CD4-positive, alpha-beta T cell treated with Interleukin-6 at 100 ng/mL for 8 hours (primary cell): Measurements from ENCODE around the gene LIPC.
"Not testable (repeated sequence)": the region's sequence is repeated elsewhere in the genome, so short reads cannot be mapped to it uniquely, and the experiment has no call there.

Source experiments
- DNase-seq: peaks from one replicate; pipeline ENCODE4 v3.0.0-alpha.2; 2020; ENCODE audit warnings: mixed read lengths, low spot score

Gene LIPC

DNA sequence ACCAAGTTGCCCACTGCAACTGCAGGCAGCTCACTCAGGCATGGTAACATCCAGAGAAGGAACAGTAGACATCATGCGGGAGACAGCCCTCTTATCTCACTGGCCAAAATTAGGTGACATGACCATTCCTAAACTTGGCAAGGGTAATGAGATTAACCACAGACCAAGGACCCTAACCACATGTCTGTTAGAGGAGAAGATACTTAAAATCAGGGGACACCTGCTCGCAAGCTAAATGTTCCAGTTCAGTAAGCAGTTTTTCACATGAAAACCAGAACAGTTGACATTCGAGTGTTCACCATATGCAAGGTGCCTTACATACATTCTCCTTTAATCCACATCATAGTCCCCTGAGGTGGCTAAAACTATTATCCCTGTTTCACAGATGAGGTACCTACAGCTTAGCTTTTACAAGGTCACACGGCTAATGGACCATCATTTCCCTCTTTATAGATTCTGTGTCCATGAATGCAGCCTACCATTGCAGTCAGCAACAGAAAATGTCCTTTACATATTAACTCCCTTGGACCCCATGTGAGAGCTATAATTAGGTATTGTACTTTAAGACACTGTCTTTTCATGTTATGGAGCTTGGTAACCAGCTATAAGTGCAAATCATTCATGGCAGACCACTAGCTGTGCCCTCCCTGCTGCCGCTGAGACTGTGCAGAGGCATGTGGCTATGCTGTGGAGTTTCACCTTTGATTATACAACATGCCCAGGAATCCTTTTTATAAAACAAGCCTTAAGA is 154.1 kb downstream of the LIPC start:
- no peak for DNase-seq

DNA sequence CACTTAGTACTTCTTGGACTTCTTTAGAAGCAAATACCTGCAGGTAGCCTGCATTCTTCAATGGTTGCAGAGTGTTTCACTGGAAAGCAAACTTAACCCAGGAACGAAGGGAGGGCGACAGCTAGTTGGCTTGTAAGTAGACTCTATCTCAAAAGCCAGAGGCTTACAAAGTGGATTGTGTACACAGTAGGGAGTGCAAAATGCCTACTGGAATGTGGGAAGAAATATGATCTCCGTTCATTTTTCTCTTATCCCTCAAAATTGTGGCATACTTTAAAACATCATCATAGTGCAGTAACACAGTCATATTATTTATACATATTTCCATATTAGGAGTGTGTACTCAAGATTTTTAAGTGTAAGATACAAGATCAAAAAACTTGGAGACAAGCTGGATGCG is 155.7 kb downstream of the LIPC start:
- DNase-seq: no peak

DNA sequence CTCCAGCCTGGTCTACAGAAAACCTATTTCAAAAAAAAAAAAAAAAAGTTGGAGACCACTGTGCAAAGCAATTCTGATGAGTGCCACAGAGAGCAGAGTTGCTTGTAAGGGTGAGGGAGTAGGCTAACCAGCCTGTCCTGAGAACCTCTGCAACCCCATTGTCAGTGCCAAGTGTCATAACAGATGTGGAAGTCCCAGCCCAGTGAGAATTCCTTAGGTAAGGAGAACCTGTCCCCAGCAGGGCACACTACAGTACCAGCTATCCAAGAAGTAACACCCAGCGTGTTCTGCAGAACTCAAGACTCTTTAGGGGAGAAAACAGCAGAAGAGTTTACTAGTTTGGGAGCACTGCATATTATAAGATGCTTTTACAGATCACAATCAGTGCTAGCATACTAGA is 156.3 kb downstream of the LIPC start:
- DNase-seq: no peak

DNA sequence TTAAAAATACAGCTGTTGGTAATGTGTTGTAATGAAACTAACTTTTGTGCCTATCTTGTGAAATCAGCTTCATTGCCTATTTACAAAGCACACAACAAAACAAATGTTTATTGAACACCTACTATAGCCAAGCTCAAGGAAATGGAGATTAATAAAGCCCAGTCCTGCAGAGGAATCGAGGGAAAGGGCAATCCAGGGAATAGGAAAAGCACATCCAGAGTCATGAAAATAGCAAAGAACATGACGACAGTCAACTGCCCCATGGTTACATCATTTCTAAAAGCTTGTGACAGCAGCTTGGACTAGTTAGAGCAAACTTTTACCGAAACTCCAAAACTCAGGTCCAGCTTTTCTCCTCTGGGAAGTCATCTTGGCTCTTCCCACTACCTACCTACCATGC is 157.3 kb downstream of the LIPC start:
- DNase-seq: no peak

DNA sequence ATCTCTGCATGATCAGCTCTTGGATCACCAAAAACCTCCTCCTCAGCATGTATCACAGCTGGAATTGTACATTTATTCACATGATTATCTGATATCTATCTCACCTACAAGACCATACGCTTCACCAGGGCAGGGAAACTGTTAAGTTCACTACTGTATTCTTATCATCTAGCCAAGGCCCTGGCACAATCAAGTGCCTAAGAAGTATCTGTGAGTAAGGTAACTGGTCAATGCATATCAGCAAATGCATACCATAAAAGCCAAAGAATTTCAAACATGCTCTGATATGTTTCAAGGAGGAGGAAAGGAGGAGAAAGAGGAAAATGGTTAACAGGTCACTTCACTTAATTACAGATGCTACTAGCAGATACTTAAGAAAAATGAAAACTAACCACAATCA is 158.4 kb downstream of the LIPC start:
- no peak for DNase-seq

DNA sequence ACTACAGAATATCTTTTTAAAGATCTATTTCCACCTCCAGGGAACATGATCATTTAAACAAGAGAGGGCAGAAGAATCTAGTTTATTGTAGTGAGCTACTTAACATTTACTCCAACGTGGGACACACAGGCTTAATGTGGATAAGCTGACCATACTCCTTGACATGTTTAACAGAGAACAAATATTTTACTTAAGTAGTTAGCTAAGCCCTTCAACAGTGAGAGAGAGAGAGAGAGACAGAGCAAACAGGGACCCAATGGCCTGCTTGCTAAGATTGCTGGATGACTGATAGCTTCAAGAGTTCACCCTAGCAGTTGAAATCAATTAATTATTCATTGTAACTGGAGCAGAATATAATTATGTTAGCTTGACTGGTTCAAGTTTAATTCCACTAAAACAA is 159.1 kb downstream of the LIPC start:
- no peak for DNase-seq

DNA sequence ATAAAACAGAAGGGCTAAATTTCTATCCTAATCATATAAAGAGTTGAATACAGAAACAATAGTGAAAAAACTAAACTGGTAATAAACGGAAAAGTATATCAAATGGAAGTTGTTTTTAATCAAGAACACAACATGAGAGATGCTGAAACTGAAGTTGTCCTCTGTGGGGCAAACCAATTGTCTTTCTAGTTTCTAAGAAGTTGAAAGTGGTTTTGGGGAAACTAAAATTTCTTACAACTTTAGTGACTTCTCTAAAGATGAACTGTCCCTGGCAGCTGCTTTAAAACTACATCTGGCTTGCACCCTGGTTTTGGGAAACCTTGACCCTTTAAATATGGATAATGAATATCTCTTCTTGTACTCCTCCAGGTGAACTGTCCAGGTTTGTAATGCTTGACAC is 162.1 kb downstream of the LIPC start:
- no peak for DNase-seq

DNA sequence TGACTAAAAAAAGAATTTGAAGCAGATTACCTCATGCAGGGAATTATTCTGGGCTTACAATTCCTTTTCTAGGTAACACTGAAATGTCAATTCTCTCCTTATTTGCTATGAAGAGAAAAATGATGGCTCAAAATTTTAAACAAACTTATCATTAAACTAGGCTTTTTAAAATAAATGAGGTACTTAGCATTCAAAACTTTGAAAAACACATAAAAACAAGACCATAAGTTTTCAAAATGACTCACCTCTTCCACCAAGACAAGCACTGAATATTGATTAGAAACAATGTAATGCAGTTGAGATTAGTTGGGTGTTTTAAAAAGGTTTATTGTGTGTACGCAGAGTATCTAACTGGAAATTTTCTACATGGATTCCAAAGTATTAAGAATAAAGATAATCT is 163.1 kb downstream of the LIPC start:
- no peak for DNase-seq

DNA sequence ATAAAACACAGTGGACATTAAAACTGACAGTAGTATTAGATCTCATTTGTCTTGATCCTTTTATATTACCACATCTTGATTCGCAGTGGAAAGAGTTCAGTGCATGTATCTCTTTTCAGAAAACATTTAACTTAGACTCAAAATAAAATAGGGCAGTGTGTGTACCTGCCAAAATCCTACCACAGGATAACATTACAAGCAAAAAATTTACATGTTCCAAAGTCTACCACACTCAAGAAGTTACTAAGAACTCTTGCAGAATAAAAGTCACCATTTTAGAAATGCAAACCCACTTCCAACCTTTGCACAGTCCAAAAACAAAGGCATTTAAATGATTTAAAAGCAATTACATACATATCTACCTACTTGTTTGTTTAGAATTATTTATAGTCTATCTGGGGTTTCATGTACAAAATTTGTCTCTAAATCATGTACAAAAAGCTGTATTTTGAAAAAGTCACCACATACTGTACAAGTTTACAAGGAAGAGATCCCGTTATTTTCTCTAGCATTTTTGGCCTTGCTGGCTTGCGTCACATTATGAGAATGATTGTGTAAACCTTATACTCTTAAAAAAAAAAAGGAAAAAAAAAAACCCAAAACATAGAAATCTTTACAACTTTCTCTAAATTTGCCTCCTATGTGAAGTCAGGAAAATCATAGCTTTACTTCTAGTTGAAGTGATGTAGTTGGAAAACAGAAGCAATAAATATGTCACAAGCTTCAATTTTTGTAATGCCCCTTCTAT is 163.9 kb downstream of the LIPC start:
- DNase-seq: no peak

DNA sequence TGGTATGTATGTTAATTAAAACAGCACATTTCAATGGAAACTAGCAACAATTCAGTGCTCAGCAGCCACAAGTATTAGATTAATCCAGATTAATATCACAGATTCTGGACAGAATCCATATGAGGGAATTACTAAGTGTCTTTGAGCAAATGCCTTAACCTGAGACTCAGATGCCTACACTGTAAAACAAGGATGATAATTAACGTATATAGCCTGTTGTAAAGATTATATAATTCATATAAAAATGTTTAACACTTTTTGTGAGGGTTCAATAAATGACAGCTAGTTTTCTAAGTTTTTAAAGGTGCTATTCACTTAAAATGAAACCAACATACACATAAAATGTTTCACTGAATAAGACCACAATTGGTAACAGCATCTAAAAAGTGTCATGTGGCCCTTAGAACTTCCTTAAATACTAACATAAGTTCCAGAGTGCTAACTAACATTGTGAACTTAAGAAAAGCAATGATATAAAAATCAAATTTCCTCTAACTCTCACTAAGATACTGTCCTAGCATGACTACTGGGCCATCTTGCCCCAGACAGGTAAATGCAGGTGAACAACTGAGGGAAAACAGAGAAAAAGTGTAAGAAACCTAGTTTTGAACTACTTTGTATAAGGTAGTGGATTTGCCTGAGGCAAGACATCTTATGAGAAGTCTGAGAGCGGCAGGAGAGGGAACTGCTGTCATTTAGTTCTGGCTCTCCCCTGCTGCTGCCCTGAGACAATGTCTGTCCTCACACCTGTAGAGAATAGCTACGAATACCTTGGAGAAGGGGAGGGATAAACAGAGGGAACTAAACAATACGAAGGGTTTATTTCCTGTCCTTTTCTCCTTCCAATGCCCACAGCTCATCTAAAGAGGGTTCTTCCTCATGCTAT is 166.4 kb downstream of the LIPC start:
- no peak for DNase-seq

DNA sequence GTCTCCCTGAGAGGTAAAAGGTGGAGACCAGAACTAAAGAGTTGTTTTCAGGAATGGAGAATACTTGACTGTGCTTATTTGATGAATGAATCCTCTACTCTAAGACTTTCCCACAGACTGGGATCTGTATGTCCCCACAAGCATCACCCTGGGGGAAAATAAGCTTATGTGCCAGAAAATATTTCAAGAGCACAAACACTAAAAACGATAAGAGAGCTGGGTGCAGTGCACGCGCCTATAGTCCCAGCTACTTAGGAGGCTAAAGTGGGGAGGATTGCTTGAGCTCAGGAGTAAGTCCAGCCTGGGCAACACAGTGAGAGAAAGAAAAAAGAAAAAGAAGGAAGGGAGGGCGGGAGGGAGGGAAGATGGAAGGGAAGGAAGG is 167.0 kb downstream of the LIPC start:
- DNase-seq: no peak

DNA sequence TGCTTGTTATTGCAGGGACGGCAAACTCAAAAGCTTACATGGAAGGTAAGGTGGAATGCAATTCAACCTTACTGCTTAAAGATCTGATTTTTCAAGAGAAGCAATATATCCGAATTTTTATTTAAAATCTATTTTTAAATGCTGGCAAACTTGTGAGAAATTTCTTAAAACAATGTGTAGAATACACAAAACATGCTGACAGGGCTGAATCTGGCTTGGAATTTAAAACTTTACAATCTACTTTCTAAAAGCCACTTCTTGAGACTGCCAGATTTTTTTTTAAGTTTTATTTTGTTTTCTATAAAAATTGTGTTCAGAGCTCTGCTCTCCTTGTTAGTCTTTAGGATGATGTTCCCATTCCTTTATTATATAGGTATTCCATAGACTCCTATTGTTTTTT is 171.0 kb downstream of the LIPC start:
- no peak for DNase-seq

DNA sequence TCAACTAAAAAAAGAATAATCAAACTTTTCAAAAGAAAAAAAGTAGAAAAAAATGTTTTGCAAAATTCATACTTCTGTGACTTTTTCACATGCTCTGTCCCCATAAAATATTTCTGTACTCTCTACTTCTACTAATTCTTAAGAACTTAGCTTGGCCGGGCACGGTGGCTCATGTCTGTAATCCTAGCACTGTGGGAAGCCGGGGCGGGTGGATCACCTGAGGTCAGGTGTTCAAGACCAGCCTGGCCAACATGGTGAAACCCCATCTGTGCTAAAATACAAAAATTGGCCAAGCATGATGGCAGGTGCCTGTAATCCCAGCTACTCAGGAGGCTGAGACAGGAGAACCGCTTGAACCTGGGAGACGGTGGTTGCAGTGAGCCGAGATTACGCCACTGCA is 172.1 kb downstream of the LIPC start:
- DNase-seq: not testable (repeated sequence)

DNA sequence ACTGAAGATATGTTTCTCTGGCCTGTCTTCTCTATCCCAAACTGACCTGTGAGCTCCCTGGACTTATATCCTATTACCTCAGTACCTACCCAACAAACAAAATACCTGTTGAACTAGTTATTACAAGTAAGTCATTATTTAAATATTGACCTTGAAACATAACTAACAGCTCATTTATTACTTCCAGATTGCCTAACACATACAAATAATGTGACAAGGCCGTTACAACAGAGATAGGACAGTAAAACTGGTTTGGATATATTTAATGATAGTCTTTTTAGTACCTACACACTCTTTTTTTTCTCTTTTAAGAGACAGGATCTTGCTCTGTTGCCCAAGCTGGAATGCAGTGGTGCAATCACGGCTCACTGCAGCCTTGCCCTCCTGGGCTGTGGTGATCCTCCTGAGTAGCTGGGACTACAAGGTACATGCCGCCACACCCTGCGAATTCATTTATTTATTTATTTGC is 172.7 kb downstream of the LIPC start:
- DNase-seq: no peak

DNA sequence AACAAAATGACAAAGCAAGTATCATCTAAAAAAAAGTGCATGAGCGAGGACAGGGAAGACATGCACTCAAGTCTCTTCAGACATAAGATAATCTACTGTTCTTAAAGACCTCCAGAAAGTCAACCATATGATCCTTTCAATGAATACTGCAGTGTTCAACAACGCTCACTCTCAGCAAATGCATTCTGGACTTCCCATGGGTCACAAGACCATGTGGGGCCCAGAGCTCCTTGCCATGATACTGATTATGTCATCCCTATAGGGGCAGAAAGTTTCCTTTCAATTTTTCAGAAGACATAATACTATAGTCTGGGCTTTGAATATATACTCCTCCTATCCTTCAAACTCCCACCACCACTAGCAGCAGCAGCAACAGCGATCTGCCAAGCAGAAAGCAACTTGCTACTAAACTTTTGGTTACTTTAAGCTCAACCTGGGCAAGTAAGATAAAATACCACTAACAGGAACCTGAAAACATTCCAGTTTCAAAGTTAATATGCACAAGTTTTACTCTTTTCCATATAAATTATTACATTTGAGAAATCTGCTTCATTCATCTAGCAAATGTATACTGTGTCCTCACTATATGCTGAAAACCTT is 174.2 kb downstream of the LIPC start:
- no peak for DNase-seq

DNA sequence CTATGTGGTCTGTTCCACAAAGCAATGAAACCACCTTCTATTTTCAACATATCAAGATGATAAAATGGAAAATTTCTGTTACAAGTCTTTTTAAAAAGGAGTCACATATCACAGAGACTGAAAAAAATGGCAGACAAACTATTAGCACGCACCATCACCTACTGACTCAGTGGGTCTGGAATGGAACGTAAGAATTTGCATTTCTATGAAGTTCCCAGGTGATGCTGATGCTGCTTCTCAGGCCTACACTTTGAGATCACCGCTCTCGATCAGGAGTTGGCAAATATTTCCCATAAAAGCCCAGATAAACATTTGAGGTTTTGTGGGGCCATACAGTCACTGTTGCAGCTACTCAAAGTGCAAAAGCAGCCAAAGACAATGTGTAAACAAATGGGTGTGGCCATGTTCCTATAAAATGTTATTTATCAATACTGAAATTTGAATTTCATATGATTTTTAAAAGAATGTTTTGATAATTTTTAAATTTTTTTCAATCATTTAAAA is 174.8 kb downstream of the LIPC start:
- DNase-seq: no peak

DNA sequence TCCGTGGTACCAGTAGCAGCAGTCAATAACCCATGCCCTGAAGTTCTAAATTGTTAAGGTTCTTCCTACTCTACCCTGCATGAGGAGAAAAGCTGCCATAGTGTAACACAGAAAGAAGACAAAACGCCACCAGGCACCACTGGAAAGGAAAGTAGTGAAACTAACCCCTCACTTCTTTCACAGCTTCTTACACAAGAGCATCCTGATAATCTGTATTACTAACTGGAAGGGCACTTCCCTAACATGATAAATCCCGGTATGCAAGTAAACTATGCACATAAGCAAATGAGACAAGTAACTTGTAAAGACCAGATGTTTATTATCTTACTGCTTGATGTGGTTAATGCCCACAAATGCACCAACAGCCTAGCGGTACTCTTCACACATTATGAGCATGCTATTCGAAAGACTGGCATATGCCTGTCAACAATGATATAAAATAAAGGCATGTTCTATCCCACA is 176.4 kb downstream of the LIPC start:
- no peak for DNase-seq

DNA sequence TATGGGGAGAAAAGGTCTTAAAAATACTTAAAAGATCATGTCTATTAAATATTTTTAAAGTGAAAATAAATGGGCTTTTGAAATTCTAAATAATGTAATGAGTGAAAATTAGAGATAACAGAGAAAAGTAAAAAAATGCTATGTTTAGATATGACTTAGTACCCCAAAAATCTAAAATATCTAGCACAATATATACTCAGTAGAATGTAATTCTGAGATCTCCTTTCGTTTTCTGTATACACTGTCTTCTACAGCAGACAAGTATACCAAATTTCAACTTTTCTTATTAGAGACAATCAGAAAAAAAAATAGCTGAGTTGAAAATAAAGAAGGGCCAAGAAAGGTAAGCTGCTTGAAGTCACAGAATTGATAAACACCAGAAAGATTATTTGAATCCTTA is 176.9 kb downstream of the LIPC start:
- no peak for DNase-seq

DNA sequence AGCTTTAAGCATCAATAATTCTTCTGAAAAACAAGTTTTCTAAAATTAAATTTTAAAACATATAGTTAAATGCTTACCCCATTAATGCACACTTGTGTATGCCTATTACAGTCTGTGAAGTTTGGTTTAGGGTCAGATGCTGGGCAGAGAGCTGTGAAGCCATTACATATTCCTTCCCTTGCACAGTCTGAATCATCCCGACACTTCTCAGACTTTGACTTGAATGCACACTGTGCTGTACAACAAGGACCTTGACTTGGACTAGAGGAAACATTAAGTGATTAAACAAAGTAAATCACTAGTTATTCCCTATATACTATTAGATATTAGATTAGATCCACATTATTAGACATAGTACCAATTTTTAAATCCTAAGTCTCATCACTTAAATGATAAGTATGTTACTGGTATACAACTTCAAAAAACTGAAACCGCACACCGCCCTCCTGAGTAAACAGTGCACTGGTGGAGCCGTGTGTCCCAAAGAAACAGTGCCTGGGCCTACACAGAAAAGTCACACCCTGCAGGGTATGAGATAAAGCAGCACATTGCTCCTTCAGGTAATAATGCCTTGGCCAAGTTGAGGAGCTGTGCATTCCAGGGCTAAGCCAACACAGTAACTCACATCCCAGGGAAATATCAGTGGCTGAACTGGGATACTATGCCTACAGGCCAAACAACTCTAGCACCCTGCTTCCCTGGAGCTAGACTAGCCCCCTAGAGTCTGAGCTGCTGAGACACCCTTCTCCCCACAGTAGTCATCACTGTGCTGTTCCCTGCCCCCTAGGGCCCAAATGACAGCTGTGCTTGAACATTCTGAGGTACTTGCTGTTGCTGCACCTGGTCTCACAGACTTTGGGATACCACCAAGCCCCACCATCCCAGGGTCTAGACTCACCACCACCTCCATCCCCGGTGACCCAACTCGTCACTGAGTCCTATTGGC is 180.2 kb downstream of the LIPC start:
- no peak for DNase-seq

DNA sequence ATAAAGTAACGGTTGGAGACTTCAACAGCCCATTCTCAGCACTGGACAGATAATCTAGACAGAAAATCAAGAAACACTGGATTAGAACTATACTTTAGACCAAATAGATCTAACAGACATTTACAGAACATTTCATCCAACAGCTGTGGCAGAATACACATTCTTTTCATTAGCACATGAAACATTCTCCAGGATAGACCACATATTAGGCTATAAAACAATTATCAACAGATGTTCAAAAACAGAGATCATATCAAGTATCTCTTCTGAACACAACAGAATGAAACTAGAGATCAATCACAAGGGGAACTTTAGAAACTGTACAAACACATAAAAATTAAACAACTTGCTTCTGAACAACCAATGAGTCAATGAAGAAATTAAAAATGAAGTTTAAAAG is 184.4 kb downstream of the LIPC start:
- no peak for DNase-seq
